Measurements from ENCODE around the gene ATG101.

ATG101 gene

GRCh38 chr12:52079576-52080402 lies 10.0 kb downstream of the ATG101 start, which contains the start of gene SMIM41:
Gene SMIM41, plus strand, starts transcription at chr12:52079704. Its CDS starts 76 bp downstream, at chr12:52079780.
- no peak for DNase-seq (ENCODE audit: low spot score)

- DNase-seq (ENCODE audit: low spot score): no peak
Measured at GRCh38 chr12:52080403-52081251, 10.8 kb downstream of the ATG101 start.

- no peak for DNase-seq (ENCODE audit: low spot score)
Measured at GRCh38 chr12:52081263-52081733, 11.5 kb downstream of the ATG101 start.

- DNase-seq (ENCODE audit: low spot score): no peak
Measured at GRCh38 chr12:52082026-52082668, 12.4 kb downstream of the ATG101 start.

GRCh38 chr12:52082669-52082987 lies 12.8 kb downstream of the ATG101 start:
- no peak for DNase-seq (ENCODE audit: low spot score)

- no peak for DNase-seq (ENCODE audit: low spot score)
Measured at GRCh38 chr12:52082988-52083637, 13.3 kb downstream of the ATG101 start.

GRCh38 chr12:52083638-52083996 lies 13.8 kb downstream of the ATG101 start:
- no peak for DNase-seq (ENCODE audit: low spot score)

- no peak for DNase-seq (ENCODE audit: low spot score)
Measured at GRCh38 chr12:52084491-52085231, 14.9 kb downstream of the ATG101 start.

- no peak for DNase-seq (ENCODE audit: low spot score)
Measured at GRCh38 chr12:52085682-52086180, 16.0 kb downstream of the ATG101 start.

- no peak for DNase-seq (ENCODE audit: low spot score)
Measured at GRCh38 chr12:52086366-52086765, 16.6 kb downstream of the ATG101 start.

GRCh38 chr12:52086944-52087835 lies 17.4 kb downstream of the ATG101 start:
- DNase-seq (ENCODE audit: low spot score): no peak

- no peak for DNase-seq (ENCODE audit: low spot score)
Measured at GRCh38 chr12:52087961-52088820, 18.4 kb downstream of the ATG101 start.

- no peak for DNase-seq (ENCODE audit: low spot score)
Measured at GRCh38 chr12:52089491-52089890, 19.7 kb downstream of the ATG101 start.

- no peak for DNase-seq (ENCODE audit: low spot score)
Measured at GRCh38 chr12:52090291-52090690, 20.5 kb downstream of the ATG101 start.

- DNase-seq (ENCODE audit: low spot score): no peak
Measured at GRCh38 chr12:52091061-52091460, 21.3 kb downstream of the ATG101 start.

- no peak for DNase-seq (ENCODE audit: low spot score)
Measured at GRCh38 chr12:52091869-52092268, 22.1 kb downstream of the ATG101 start.

GRCh38 chr12:52093346-52093745 lies 23.6 kb downstream of the ATG101 start:
- no peak for DNase-seq (ENCODE audit: low spot score)

- DNase-seq (ENCODE audit: low spot score): no peak
Measured at GRCh38 chr12:52096332-52097044, 26.7 kb downstream of the ATG101 start.

Data from globus pallidus (tissue), 1 donor.